ENCODE data around the gene ASAP3. TPM values are rescaled to one million over a fixed set of nuclear protein-coding genes. Genes with fewer than 3 reads are reported as not detected.

ASAP3 gene
- total RNA-seq, 1 donor from 2014 or later: 3.9 TPM

DNA sequence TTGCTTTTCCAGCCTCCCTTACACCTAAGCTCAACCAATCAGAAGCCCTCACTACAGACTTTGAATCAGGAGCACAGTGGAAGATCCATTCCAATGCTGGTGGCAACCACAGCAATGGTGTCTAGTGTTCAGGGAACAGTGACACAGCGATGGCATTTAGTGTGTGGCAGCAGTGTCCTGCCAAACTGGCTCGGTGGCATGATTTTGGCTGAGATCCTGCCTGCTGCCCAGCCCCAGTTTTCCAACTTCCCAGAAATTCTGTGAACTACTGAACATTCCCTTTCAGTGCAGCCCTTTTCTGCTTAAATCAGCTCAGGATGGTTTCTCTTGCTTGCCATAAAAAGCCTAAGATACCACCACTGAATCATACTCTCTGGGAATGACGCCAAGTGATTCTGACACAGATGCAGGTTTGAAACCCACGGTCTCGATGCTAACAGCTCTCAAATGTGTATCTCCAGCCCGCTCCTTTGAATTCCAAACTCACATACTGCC lies 8.8 kb downstream of the ASAP3 start:
- H3K36me3 Mint-ChIP-seq: peaks cover 4% of the 10 kb centered on the region
- TF ChIP-seq EZH2 (IDR thresholded peaks at IDR 0.05) (no peak), EZH2phosphoT487 (IDR thresholded peaks at IDR 0.05) (no peak)
- TF ChIP-seq, protein P1, sequence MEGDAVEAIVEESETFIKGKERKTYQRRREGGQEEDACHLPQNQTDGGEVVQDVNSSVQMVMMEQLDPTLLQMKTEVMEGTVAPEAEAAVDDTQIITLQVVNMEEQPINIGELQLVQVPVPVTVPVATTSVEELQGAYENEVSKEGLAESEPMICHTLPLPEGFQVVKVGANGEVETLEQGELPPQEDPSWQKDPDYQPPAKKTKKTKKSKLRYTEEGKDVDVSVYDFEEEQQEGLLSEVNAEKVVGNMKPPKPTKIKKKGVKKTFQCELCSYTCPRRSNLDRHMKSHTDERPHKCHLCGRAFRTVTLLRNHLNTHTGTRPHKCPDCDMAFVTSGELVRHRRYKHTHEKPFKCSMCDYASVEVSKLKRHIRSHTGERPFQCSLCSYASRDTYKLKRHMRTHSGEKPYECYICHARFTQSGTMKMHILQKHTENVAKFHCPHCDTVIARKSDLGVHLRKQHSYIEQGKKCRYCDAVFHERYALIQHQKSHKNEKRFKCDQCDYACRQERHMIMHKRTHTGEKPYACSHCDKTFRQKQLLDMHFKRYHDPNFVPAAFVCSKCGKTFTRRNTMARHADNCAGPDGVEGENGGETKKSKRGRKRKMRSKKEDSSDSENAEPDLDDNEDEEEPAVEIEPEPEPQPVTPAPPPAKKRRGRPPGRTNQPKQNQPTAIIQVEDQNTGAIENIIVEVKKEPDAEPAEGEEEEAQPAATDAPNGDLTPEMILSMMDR (IDR thresholded peaks at IDR 0.05): no peak
- H3K4me3 Mint-ChIP-seq: no peak overlapping the region
- H3K27ac ChIP-seq: no peak overlapping the region
- H3K4me1 Mint-ChIP-seq: peaks cover 45% of the 10 kb centered on the region
- H3K27me3 ChIP-seq: no peaks in the 10 kb centered on the region
- peaks cover 6% of the 10 kb centered on the region for H3F3A ChIP-seq (ENCODE audit: low read depth)
- peaks cover 10% of the 10 kb centered on the region for H3K4me1 ChIP-seq
- H3K4me2 ChIP-seq: no peak overlapping the region
- H3K9ac ChIP-seq: no peak overlapping the region
- DNase-seq (ENCODE audit: low spot score): no peak
- no peak overlapping the region for H3K27ac Mint-ChIP-seq
- H3K79me2 ChIP-seq (ENCODE audit: low read depth): no peaks in the 10 kb centered on the region
- no peaks in the 10 kb centered on the region for H4K20me1 ChIP-seq (ENCODE audit: low read depth)
- H3K27me3 Mint-ChIP-seq (ENCODE audit: insufficient read depth, low read depth): peaks cover 2% of the 10 kb centered on the region
- H3K4me3 ChIP-seq: no peak overlapping the region
- H3K9me3 Mint-ChIP-seq: no peaks in the 10 kb centered on the region
- no peaks in the 10 kb centered on the region for H3K36me3 ChIP-seq
- no peaks in the 10 kb centered on the region for H3K9me3 ChIP-seq (ENCODE audit: low read depth)
- no peak overlapping the region for H2AFZ ChIP-seq (replicated peaks)

DNA sequence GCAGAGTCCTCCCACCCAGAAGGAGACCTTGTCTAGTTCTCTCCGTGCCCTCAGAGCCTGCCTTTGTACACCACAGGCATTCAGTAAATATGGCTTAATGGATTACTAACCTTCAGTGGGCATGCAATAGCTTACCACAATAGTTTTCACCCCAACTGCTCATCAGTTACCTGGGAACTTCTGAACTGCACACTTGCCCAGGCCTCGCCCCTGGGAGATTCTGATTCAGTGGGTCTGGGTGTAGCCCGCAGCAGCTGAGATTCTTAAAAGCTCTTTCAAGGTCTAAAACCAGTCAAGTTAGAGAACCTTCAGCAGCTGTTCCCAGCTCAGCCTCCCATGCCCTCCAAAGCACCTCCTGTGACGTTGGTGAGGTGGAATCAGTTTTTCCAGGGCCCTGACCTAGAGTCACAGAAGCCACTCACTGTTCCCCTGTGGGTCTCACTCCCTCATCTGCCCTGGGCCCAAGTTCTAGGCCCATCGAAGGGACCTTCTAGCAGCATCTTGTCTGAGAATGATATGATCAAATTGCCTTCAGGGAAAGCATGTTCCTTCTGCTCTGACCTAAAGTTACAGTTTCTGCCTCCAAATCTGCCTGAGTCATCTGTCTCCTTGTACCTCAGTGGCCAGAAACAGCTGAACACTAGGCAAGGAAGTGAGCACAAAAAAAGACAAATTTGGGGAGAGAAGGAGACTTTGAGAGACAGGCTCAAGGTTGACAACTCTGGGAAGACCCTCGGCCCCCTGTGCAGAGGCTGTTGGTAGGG lies 10.8 kb downstream of the ASAP3 start:
- Histone ChIP-seq H3K9ac (no peak overlapping the region), H3K4me3 (no peak overlapping the region), H2AFZ (replicated peaks) (no peak overlapping the region), H3K36me3 (no peaks in the 10 kb centered on the region), H3K27me3 (no peaks in the 10 kb centered on the region), H3K4me1 (peaks cover 10% of the 10 kb centered on the region), H3F3A (ENCODE audit: low read depth) (peaks cover 6% of the 10 kb centered on the region), H4K20me1 (ENCODE audit: low read depth) (no peaks in the 10 kb centered on the region), H3K27ac (no peak overlapping the region), H3K9me3 (ENCODE audit: low read depth) (no peaks in the 10 kb centered on the region), H3K4me2 (no peak overlapping the region), H3K79me2 (ENCODE audit: low read depth) (no peaks in the 10 kb centered on the region)
- Mint-ChIP-seq H3K4me1 (peaks cover 33% of the 10 kb centered on the region), H3K27ac (no peak overlapping the region), H3K9me3 (no peaks in the 10 kb centered on the region), H3K27me3 (ENCODE audit: insufficient read depth, low read depth) (peaks cover 2% of the 10 kb centered on the region), H3K36me3 (peaks cover 4% of the 10 kb centered on the region), H3K4me3 (no peak overlapping the region)
- no peak for DNase-seq (ENCODE audit: low spot score)
- TF ChIP-seq EZH2 (IDR thresholded peaks at IDR 0.05): no peak
- TF ChIP-seq EZH2phosphoT487 (IDR thresholded peaks at IDR 0.05): no peak

DNA sequence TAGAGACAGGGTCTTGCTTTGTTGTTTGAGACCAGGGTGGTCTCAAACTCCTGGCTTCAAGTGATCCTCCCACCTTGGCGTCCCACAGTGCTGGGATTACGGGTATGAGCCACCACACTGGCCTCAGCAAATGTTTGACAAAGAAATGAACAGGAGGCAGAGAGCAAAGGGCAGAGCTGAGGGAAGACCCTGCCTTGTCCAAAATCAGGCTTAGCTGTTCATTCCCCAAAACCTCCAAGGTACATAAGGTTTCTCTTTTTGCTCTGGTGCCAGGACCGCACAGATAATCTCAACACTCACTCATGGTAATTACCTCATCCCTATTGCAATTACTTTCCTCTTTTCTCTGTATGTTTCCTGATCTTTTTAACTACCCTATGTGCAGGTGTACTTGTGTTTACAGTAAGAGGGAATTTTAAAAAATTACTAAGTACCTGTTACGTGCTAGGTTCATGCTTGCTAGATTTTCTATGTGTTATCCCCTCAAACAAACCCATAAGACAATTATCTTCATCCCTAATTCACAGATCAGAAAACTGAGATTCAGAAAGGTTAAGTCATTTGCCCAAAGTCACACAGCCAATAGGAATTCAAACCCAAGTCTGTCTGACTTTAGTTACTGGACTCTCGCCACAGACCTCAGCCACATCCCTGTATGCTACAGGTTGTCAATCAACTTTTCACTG lies 11.5 kb downstream of the ASAP3 start:
- H3K79me2 ChIP-seq (ENCODE audit: low read depth): no peaks in the 10 kb centered on the region

More for the DNA sequence above, 11.5 kb downstream of the ASAP3 start:
- Histone ChIP-seq H3K27me3 (no peaks in the 10 kb centered on the region), H3F3A (ENCODE audit: low read depth) (peaks cover 6% of the 10 kb centered on the region), H3K4me2 (peak overlapping the region; percentile 49), H2AFZ (replicated peaks) (no peak overlapping the region), H3K36me3 (no peaks in the 10 kb centered on the region), H3K4me1 (peaks cover 10% of the 10 kb centered on the region), H3K9me3 (ENCODE audit: low read depth) (no peaks in the 10 kb centered on the region), H4K20me1 (ENCODE audit: low read depth) (no peaks in the 10 kb centered on the region), H3K27ac (no peak overlapping the region), H3K9ac (no peak overlapping the region), H3K4me3 (no peak overlapping the region)
- DNase-seq (ENCODE audit: low spot score): peak; percentile 28
- no peak overlapping the region for H3K27ac Mint-ChIP-seq
- no peak overlapping the region for H3K4me3 Mint-ChIP-seq
- peaks cover 2% of the 10 kb centered on the region for H3K27me3 Mint-ChIP-seq (ENCODE audit: insufficient read depth, low read depth)
- TF ChIP-seq EZH2 (IDR thresholded peaks at IDR 0.05) (no peak), EZH2phosphoT487 (IDR thresholded peaks at IDR 0.05) (no peak)
- TF ChIP-seq, protein P1 (IDR thresholded peaks at IDR 0.05): no peak
- no peaks in the 10 kb centered on the region for H3K9me3 Mint-ChIP-seq
- peaks cover 33% of the 10 kb centered on the region for H3K4me1 Mint-ChIP-seq
- peaks cover 3% of the 10 kb centered on the region for H3K36me3 Mint-ChIP-seq

All from neural progenitor cell (in vitro differentiated cells).